Measurements from ENCODE around the gene JCAD. TPM values are rescaled to one million over a fixed set of nuclear protein-coding genes. Genes with fewer than 3 reads are reported as not detected.
A peak's percentile ranks its signal among the peaks of the same experiment; 100 is the strongest.

The JCAD gene
- total and polyA plus RNA-seq, 9 of the 15 experiments (the other 6 are each of a cell fraction or from before 2014, with no cell fraction given), result not detected

GRCh38 chr10:29998142-29998808 lies 61.1 kb downstream of the JCAD start (continued):
- no peak for TF ChIP-seq UBTF (IDR thresholded peaks at IDR 0.05; ENCODE audit: borderline replicate concordance in 1 of 2, low read depth in 2 of 2, low read length in 2 of 2)
- TF ChIP-seq TRIM28 (IDR thresholded peaks at IDR 0.05), result no peak
- peak; percentile 22; the same call in 1 of the 2 replicates for TF ChIP-seq USF2 (CRISPR knock-in tag; IDR thresholded peaks at IDR 0.05)
- TF ChIP-seq MEIS2 (IDR thresholded peaks at IDR 0.05; ENCODE audit: partially characterized antibody), result peak; percentile 18
- no peak for TF ChIP-seq IFI16 (CRISPR knock-in tag; IDR thresholded peaks at IDR 0.05)
- no peak for TF ChIP-seq GATAD2B (IDR thresholded peaks at IDR 0.05; ENCODE audit: borderline replicate concordance)
- peak; percentile 97 to 99 (median 99) for TF ChIP-seq CTCF (IDR thresholded peaks at IDR 0.05 in 2 of 3, conservative IDR thresholded peaks at IDR 0.05 in 1 of 3; ENCODE audit: insufficient read depth in 2 of 3, low read depth in 1 of 3, low read length in 3 of 3)
- no peak for TF ChIP-seq ZNF175 (CRISPR knock-in tag; IDR thresholded peaks at IDR 0.05; ENCODE audit: low read depth)
- 0 out of 2 replicates have a peak, but pooled peaks have one; percentile 21 for TF ChIP-seq KLF16 (IDR thresholded peaks at IDR 0.05)
- TF ChIP-seq CHD2 (IDR thresholded peaks at IDR 0.05; ENCODE audit: low read depth, low read length), result no peak
- TF ChIP-seq GTF3C2 (IDR thresholded peaks at IDR 0.05; ENCODE audit: borderline replicate concordance, extremely low read depth, insufficient read length), result no peak
- TF ChIP-seq TEAD2 (tag; IDR thresholded peaks at IDR 0.05), result no peak
- TF ChIP-seq ZBTB2 (IDR thresholded peaks at IDR 0.05), result no peak
- no peak for TF ChIP-seq CBX5 (IDR thresholded peaks at IDR 0.05; ENCODE audit: borderline replicate concordance, low read depth)
- no peak for TF ChIP-seq NR3C1 (CRISPR knock-in tag; IDR thresholded peaks at IDR 0.05)
- TF ChIP-seq LCOR (CRISPR knock-in tag; IDR thresholded peaks at IDR 0.05), result no peak
- TF ChIP-seq KLF6 (CRISPR knock-in tag; IDR thresholded peaks at IDR 0.05; ENCODE audit: borderline replicate concordance), result no peak

All from K562 (cell line).